ENCODE data around the gene ATE1.

- TF ChIP-seq CTCF (IDR thresholded peaks at IDR 0.05; ENCODE audit: low read length) (no peak), EZH2 (IDR thresholded peaks at IDR 0.05; ENCODE audit: borderline replicate concordance, low read length) (no peak)
Measured at GRCh38 chr10:121942749-121943416, 15.1 kb upstream of the ATE1 start.

Measured in OCI-LY1 (cell line).